Measurements from ENCODE around the gene IRF2. TPM values are rescaled to one million over a fixed set of nuclear protein-coding genes. Genes with fewer than 3 reads are reported as not detected.
"Not testable (repeated sequence)": the region's sequence is repeated elsewhere in the genome, so short reads cannot be mapped to it uniquely, and the experiment has no call there.

The IRF2 gene
- total and polyA plus RNA-seq, 4 donors: 14.1 to 49.4 (median 27.4) TPM

GRCh38 chr4:184339398-184340193, 134.8 kb downstream of the IRF2 start:
- H3K4me1 ChIP-seq (ENCODE audit: control insufficient read depth in 1 of 2, insufficient read depth in 2 of 2, low read length in 2 of 2); ATAC-seq (ENCODE audit: low FRiP score); H3K36me3 ChIP-seq (ENCODE audit: control insufficient read depth in 1 of 2, insufficient read depth in 2 of 2, low read length in 1 of 2); H3K27me3 ChIP-seq (ENCODE audit: control insufficient read depth in 1 of 2, insufficient read depth in 2 of 2, low read length in 1 of 2); H3K27ac ChIP-seq (ENCODE audit: low read depth in 1 of 2, low read length in 2 of 2); H3K9me3 ChIP-seq (ENCODE audit: control insufficient read depth, low read length); H3K4me3 ChIP-seq (ENCODE audit: low read length in 2 of 2); DNase-seq: not testable (repeated sequence)
- 93 to 95% methylated on average over 5 of the region's 5 CpGs for WGBS, 2 donors
- intact Hi-C loops (cut with DNase I): loop anchor here in 1 of 2 donors (5.0 kb wide), 1 partner anchor 133 kb away; the partner anchor contains the start of gene IRF2

GRCh38 chr4:184337907-184338306, 136.4 kb downstream of the IRF2 start:
- Histone ChIP-seq H3K4me1 (ENCODE audit: control insufficient read depth in 1 of 2, insufficient read depth in 2 of 2, low read length in 2 of 2) (no peaks in the 10 kb centered on the region), H3K4me3 (ENCODE audit: low read length in 2 of 2) (no peak overlapping the region), H3K9me3 (ENCODE audit: control insufficient read depth, low read length) (no peaks in the 10 kb centered on the region), H3K36me3 (ENCODE audit: control insufficient read depth in 1 of 2, insufficient read depth in 2 of 2, low read length in 1 of 2) (no peaks in the 10 kb centered on the region), H3K27me3 (ENCODE audit: control insufficient read depth in 1 of 2, insufficient read depth in 2 of 2, low read length in 1 of 2) (no peaks in the 10 kb centered on the region), H3K27ac (ENCODE audit: low read depth in 1 of 2, low read length in 2 of 2) (no peak overlapping the region)
- WGBS, 2 donors: 0 to 48% methylated on average over 1 of the region's 1 CpG
- DNase-seq (no peak), ATAC-seq (ENCODE audit: low FRiP score) (no peak)
- intact Hi-C loops (cut with DNase I): no loop called here

Other genes starting within 250 kb of the IRF2 start
- 10 to 100 TPM; 19.3 to 23.2 TPM for gene CASP3, start 174.9 kb upstream of the IRF2 start, total RNA-seq
- gene CASP3, start 174.9 kb upstream of the IRF2 start, polyA plus RNA-seq: 10 to 100 TPM in 1 of 2 donors, 1 to 10 TPM in 1; 9.9 to 17.9 TPM
- gene PRIMPOL, start 175.2 kb upstream of the IRF2 start, total RNA-seq: 10 to 100 TPM; 16.0 to 23.8 TPM
- gene PRIMPOL, start 175.2 kb upstream of the IRF2 start, polyA plus RNA-seq: 10 to 100 TPM; 31.9 to 33.7 TPM